GM21786 (cell line): ENCODE data around the gene ZFP64.
"Not testable (repeated sequence)": the region's sequence is repeated elsewhere in the genome, so short reads cannot be mapped to it uniquely, and the experiment has no call there.

Experiments used
- ATAC-seq: cut with Tn5 transposase; IDR thresholded peaks from one replicate; pipeline ENCODE4 v1.9.1; 2021; ENCODE audit not compliant: unreplicated experiment

ZFP64 gene

DNA sequence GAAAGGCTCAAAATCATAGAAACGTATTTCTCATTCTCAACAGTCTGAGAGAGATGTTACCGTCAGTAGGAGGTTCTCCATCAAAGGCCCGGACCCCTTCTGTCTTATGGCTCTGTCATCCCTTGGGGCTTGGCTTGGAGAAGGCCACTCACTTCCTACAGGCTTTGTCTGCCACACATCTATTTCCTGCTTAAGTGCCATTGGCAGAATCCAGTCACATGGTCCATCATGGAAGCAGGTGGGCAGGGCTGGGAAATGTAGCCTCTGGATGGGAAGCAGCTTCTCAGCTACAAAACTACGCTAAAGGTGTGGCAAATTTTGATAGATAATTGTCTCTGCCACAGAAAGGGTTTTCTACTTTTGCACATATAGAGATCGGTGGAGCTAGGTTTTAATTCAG is 12.6 kb upstream of the ZFP64 start:
- no peak for ATAC-seq

DNA sequence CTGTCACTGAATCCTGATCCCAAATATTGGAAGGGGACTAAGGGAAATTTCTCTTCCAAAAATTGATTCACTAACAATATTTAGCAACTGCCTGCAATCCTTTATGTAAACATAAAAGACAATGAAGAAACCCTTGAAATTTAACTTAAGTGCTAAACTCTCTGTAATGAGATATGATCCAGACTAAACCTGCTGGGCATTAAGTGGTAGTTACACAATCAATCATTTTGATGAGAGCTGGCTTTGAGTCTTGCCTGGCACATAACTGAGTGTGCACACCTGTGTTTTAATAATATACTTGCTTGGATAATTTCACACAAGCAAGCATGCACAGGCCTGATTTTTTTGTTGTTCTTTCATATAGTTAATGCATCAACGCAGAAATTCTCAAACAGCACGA is 9.8 kb upstream of the ZFP64 start:
- no peak for ATAC-seq

DNA sequence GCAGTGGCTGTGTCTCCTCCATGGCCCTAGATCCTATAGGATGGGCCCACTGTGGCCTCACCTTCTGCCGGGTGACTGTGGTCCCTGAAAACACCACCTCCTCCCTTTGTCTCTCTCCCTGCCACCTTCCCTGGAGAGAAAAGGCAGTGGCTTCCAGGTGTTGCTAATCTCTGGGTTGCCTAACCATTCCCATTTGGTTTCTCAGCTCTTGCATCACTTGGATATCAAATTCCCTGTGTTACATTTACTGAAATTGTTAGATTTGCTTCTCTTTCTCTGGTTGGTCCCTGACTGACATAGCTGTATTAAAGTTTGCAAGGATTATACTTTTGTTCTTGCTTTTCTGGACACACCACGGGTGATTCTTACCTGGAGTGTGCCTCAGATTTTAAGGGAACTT is 9.3 kb upstream of the ZFP64 start:
- ATAC-seq: no peak

DNA sequence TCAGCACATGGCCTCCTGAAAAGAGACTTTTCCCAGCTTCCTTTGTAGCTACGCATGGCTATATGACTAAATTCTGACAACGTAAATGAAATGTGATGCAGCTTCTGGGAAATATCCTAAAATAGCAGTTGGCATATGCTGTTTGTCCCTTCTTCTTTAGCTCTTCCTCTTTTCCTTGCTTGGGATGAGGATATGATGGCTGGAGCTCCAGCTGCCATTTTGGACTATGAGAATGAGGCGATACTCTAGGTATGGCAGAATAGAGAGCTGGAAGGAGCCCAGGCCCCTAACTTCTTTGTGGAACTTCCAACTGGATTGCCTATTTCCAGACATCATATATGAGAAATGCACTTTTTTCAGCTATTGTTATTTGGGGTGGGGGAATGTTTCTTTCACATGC is 5.3 kb upstream of the ZFP64 start:
- no peak for ATAC-seq

DNA sequence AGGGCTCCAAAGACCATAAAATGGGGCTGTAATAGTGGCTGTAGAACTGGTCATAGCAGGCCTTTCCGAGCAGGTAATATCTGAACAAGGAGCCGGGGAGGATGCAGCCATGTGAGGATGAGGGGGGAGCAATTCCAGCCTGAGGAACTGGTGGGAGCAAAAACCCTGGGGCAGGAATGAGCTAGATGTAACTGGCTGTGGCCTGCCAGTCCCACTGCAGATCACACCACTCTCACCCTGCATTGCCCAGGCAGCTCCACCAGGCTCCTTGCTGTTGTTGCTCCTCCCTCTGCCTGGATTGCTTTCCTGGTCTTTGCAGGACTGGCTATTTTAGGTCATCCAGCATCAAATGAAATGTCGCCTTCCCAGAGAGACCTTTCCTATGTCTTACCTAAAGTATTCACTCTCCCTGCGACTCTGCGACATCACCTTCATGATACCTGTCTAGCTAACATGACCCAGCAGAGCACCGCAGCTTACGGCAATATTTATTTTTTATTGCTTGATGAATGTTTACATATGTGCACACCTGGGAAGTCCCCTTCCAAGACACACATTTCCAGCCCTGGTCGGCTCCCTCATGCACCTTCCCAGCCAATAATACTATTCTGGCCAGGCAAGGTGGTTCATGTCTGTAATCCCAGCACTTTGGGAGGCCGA is 2.4 kb upstream of the ZFP64 start:
- no peak for ATAC-seq

DNA sequence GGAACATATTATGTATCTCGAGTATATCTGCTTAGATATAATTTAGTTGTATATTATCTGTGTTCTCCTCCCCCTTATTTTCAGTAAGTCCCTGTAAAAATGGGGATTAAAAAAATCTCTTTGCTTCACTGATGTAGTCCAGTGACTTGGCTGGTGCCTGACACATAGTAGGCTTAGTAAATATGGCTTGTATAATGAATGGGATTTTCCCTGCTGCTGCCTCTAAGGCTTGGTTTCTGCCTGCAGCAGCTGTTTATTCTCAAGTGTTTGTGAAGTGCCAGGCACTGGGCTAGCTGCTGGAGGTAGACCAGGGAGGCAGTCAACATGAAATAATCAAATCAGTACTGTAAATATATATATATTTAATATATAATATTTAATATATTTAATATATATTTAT is 1.6 kb upstream of the ZFP64 start:
- no peak for ATAC-seq

DNA sequence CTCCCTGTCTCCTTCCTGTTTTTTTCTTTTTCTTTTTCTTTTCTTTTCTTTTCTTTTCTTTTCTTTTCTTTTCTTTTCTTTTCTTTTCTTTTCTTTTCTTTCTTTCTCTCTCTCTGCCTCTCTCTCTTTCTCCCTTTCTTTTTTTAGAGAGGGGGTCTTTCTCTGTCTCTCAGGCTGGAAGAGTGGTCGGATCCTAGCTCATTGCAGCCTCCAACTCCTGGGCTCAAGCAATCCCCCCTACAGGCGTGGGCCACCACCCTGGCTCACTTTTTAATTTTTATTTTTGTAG is 1.1 kb upstream of the ZFP64 start:
- not testable (repeated sequence) for ATAC-seq

DNA sequence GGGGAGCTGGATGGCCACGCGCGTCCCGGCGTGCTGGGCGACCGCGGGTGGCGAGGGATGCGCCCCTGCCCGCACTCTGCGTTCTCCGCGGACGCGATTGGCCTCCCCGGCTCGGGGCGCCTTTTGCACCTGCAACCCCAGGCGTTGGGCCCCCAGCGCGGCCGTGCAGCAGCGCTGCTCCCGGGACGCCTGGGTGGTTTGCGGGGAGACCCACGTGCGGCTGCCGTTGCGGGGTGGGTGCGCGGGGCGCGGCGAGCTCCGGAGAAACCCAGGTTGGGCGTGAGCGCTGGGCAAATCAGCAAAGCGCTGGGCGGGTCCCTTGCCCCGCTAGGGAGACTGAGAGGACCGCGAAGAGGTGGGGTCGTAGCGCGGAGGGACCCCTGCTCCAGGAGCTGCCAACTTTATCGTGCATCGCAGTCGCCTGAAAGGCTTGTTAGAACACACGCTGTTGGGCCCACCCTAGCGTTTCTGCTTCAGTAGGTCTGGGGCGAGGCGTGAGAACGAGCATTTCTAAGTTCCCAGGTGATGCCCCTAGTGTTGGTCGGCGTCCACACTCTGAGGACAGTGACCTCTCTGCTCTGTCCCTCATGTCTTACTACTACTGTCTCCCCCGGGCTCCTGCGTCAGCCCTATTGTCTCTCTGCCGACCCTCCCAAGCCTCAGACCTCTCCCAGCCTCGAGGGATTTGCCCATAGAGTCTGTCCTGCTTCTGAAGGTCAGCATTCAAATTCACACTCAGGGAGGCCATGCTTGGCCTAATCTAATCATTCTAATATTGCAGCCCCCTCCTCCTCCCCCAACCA is 538 bp upstream of the ZFP64 start:
- peak; percentile 49 for ATAC-seq

DNA sequence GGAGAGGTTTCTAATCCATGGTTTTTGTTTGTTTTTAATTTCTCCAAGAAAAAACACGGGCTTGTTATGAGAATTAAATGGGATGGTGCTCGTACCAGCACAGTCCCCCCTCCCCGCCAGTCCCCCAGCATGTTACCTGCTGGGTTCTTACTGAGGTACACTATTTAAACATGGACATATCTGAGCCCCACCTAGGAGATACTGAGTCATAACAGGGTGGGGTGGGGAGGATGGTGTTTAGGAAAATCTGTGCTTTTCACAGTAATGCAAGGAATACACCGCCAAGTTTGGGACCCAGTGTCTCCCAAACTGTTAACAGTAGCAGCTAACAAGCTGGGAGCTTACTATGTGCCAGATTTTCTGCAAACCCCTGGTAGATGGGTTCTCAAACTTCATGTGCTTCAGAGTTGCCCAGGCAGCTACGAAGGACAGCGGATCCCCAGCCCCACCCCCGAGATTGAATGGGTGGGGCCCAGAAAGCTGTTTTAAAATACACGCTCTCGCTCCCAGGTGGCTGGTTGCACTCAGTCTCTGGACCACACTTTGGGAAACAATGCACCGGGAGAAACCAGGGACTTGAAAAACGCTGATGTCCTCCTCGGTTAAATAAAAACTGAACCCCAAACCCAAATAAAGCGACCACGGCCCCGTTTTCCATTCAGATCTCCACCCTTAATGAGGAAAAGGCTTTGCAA is 995 bp downstream of the ZFP64 start:
- ATAC-seq: peak; percentile 36

DNA sequence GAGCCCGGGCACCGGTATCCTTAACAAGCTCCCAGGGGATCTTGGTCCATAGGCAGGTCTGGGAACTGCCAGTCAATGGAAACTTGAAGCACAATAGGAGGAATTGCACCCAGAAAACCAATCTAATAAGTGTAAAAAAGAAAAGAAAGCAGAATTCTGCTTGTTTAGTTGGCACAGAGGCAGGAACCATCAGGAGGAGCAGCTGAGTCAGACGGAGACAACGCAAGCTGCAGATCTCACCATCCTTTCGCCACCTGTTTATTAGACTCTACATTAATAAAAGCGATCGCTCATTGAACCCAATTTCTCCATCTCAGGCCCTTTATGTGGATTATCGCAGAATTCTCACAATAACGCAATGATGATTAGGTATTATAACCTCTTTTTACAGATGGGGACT is 9.8 kb downstream of the ZFP64 start:
- ATAC-seq: no peak

DNA sequence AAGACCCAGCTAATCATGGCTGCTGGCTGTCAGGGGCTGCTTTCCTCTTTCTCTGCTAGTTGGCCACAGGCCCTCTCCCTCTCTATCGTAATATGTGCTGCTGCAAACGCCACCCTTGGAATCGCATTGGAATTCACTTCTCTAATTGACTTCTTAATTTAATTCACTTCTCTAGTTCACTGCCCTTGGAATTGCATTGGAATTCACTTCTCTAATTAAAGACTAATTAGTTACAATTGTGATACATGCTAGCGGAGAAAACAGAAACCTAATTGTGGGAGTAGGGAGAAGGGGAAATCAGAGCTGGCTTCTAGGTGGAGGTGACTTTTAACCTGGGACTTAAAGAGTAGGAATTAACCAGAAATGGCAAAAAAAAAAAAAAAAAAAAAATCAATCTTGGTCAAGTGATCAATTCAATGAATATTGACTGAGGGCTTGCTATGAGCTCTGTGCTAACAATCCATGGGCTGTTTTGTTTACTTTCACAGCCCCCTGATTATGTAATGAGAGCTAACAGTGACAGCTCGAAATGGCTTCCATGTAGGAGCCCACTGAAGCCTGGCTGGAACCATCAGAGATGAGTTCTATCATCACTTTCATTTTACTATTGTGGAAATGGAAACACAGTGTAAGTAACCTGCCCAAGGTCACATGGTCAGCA is 11.3 kb downstream of the ZFP64 start:
- no peak for ATAC-seq

DNA sequence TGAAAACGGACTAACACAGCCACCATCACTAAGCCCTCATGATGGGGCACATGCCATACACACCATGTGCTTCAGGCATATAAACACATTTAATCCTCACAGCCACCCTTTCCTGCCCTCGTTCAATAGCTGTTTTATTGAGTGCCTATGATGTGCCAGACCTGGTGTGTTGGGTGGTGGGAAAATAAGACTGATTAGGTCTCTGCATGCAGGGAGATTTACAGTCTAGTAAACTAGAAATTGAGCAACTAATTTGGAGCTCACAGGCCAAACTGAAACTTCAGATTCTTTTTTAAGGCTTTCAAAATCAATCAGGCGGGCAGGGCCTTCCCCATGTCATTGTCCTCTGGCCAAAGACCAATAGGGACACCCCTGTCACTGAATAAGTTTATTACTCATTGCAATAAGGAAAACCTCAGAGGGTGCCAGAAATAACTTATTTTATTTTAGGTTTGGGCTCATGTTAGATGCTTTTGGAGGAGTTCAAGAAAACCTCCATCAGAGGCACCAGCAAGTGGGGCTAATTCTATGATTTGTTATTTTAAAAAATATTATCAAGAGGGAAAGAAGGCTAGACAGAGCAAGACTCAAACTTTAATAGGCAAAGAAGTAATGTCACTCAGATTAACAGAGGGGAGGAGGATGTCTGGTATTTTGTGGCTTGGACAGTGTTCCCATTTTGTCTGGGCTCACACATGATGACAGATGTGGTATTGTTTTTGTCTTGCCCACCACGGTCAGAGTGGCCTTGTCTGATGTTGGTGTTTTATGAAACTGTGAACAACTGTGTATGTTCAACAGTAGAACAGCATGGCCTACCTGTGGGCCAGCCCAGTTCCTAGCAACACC is 12.0 kb downstream of the ZFP64 start:
- ATAC-seq: peak; percentile 90

DNA sequence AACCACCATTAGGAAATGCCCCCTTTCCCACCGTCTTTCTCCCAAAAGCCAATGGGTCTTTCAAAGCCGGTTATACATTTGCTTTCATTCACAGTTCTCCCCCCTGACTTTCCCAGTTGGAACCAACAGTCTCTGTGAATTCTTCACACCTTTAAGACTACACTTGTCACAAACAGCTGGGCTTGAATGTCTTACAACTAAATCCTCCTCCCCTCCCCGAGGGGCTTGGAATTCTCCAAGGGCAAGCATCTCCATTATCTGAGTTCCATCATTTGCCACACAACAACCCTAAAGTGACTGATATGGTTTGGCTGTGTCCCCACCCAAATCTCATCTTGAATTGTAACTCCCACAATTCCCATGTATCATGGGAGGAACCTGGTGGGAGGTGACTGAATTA is 12.9 kb downstream of the ZFP64 start:
- ATAC-seq: no peak

DNA sequence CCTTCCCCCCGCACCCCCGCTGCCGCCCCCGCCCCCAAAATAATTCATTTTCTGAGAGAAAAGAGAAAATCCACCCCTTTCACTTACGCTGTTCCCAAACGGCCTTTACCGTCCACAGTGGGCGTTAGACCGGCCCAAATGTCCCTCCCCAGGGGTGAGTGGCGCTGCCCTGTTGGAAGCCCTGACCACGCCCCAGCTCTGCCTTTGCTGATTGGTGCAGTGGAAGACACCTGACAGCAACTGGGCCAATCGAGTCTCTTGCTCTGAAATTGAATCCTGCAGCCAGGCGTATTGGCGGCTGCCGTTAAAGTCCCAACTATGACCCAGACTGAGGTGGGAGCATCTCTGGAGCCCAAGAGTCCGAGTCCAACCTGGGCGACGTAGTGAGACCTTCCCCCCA is 15.7 kb downstream of the ZFP64 start:
- ATAC-seq: no peak

DNA sequence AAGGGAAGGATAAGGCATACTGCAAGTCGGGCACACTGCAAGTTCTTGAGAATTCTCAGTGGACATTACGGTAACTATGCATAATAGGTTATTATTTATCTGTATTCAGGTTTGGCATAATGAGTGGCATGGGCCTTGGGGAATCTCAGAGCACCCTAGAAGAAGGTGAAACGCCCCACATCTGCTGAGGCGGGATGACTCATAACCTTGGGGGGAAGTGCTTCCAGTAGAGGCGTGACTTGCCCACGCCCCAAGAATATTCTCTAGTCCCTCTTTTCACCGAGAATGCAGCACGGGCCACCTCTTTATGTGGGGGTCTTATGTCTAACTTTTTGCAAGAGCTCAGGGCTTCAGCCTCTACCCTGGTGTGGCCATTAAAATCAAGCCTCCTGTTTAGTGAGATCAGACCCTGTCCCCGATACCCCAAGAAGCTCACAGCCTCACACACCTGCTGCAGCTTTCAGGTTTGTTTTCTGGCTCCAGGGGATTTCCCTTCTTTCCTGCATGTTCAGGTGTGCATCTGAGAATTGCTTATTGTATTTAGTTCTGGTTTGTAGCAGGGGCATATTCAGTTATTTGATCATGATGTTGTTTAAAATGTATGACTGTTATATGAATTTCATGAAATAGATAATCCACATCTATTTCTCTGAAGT is 19.1 kb downstream of the ZFP64 start:
- peak; percentile 93 for ATAC-seq

DNA sequence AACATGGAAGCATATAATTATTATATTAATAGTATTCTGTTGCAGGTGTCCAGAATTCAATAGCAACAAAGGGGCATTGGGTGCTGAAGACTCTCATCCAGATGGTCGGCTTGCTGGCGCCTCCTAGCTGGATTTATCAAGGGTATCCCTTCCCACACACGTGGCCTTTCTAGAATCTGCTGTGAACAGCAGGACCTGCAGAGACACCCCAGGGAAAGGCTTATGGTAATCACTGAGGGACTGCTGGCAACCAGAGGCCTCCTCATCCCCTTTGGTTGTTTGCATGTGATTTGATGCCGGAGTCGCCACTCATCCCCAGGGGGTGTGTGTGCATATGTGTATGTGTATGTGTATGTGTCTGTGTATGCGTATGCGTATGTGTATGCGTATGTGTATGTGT is 20.6 kb downstream of the ZFP64 start:
- no peak for ATAC-seq

DNA sequence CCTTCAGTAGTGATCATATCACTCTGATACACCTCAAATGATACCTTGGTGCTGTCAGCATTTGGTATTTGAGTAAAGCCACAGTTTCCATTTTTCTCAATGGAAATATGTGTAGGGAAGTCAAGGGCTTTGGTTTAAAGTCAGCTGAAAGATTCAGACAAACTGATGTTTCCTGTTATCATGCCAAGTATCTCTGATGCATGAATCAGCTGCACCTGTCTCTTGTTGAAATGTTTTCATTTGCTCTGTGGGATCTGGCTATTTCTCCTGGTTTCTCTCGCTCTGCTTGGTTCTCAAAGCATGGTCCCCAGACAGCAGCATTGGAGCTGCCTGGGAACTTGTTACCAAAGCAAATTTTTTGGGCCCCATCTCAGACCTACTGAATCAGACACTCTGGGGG is 23.5 kb downstream of the ZFP64 start:
- no peak for ATAC-seq

DNA sequence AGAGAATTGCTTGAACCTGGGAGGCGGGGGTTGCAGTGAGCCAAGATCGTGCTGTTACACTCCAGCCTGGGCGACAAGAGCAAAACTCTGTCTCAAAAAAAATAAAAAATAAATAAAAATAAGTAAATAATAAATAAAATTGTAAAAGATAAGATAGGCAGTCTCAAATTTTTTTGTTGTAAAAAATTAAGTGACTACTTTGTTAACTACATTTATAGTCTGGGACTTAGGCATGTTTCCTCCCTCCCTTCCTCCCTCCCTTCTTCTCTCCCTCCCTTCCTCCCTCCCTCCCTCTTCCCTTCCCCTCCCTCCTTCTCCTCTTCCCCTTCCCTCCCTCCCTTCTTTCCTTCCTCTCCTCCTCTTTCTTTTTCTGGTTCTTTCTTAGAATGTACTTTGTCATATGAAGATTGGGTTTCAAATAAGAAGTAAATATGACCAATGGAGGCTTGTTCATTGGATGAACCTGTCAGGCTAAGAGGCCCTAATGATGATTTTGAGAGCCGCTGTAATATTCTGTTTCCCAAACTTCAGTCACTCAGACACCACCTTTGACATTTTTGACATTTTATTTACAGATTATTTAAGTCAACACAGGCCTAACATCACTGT is 24.2 kb downstream of the ZFP64 start:
- ATAC-seq: no peak

DNA sequence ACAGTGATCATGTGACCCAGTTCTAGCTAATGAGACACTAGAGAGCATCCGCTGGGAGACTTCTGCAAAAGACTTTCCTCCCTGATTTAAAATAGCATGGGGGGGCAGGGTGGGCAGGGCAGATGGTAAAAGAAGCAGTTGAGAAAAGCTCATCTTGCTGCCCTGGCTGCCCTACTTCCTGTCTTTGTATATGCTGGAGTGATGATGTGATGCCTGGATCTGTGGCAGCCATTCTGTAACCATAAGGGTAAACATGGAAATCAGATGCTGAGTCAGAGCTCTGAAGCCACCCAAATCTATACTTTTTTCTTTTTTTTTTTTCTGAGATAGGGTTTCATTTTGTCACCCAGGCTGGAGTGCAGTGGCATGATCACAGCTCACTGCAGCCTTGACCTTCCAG is 25.4 kb downstream of the ZFP64 start:
- no peak for ATAC-seq

DNA sequence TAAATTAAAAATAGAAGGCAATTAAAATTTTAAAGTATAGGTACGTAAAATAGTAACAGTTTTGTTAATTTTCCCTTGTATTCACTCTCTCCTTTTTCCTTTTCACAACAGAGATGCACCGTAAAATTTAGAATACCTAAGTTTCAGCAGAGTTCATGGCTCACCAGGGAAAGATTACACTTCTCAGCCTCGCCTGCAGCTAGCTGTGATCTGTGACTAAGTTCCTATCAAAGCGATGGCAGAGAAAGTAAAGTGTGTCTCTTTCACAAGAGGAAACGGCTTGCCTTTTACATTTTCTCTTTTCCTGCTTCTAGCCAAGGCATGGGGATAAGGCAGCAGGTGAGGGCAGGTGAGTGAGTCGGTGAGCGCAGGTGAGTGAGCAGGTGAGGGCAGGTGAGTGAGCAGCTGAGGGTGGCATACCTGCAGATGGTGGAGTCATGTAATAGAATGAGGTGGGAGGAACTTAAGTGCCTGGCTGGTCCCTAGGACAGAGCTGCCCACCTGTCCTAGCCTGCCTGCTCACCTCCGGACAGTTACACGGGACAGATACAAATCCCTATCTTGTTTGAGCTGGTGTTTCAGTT is 30.9 kb downstream of the ZFP64 start:
- no peak for ATAC-seq
